GM23338 (cell line): ENCODE results near the gene COL25A1.

ENCODE experiments used
- EZH2 ChIP-seq: fragments of 200-600 bp; sonication (generic); IDR thresholded peaks from one replicate; pipeline ENCODE4 v1.8.0; 2017; ENCODE audit warnings: antibody characterized with exemption, mild to moderate bottlenecking, low read depth; ENCODE audit not compliant: unreplicated experiment
- EZH2phosphoT487 ChIP-seq: fragments of 200-600 bp; sonication (generic); IDR thresholded peaks from one replicate; pipeline ENCODE4 v1.8.1; 2018; ENCODE audit warnings: antibody characterized with exemption; ENCODE audit not compliant: unreplicated experiment
- JUNB ChIP-seq: IDR thresholded peaks from one replicate; pipeline ENCODE4 v1.6.1; 2016; ENCODE audit warnings: antibody characterized with exemption; ENCODE audit not compliant: unreplicated experiment
- POLR2AphosphoS5 ChIP-seq: IDR thresholded peaks from 2 replicates; pipeline ENCODE4 v1.6.1; 2016; ENCODE audit warnings: antibody characterized with exemption, low read depth
- TF ChIP-seq, protein P1 (sequence below), 2 experiments: fragments of 200-600 bp in 1 of 2; sonication (generic) in 1 of 2; conservative IDR thresholded peaks; 2 replicates each; pipeline versions ENCODE4 v1.5.1 to v1.6.1; 2016 to 2017; ENCODE audit warnings: antibody characterized with exemption in 2 of 2, low read depth in 2 of 2, mild to moderate bottlenecking in 2 of 2, moderate library complexity in 1 of 2
- TF ChIP-seq, protein P2 (sequence below): IDR thresholded peaks from one replicate; pipeline ENCODE4 v1.6.1; 2018; ENCODE audit warnings: antibody characterized with exemption; ENCODE audit not compliant: unreplicated experiment

DNA sequence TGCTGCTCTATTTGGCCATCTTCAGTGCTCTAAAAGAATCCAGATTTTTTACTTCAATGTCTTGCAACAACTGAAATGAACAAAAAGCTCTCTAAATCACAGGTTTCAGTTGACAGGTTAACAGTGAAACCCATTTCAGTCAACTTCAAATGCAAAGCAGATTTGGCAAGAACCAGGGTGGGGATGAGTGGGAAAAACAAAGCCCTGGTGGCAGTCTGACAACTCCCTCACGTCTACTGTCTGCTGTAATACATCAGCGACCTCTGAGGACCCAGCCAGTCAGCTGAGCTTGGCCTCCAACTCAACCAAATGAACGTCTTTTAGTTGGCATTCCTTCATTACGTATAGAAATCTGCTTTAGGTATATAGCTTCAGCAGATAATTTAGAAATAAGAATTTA, 95.8 kb downstream of the COL25A1 start:
- TF ChIP-seq, protein P1, sequence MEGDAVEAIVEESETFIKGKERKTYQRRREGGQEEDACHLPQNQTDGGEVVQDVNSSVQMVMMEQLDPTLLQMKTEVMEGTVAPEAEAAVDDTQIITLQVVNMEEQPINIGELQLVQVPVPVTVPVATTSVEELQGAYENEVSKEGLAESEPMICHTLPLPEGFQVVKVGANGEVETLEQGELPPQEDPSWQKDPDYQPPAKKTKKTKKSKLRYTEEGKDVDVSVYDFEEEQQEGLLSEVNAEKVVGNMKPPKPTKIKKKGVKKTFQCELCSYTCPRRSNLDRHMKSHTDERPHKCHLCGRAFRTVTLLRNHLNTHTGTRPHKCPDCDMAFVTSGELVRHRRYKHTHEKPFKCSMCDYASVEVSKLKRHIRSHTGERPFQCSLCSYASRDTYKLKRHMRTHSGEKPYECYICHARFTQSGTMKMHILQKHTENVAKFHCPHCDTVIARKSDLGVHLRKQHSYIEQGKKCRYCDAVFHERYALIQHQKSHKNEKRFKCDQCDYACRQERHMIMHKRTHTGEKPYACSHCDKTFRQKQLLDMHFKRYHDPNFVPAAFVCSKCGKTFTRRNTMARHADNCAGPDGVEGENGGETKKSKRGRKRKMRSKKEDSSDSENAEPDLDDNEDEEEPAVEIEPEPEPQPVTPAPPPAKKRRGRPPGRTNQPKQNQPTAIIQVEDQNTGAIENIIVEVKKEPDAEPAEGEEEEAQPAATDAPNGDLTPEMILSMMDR (conservative IDR thresholded peaks at IDR 0.05; ENCODE audit: low read depth in 2 of 2), result no peak
- TF ChIP-seq EZH2phosphoT487 (no peak), JUNB (no peak), POLR2AphosphoS5 (no peak), EZH2 (no peak)
- TF ChIP-seq, protein P2, sequence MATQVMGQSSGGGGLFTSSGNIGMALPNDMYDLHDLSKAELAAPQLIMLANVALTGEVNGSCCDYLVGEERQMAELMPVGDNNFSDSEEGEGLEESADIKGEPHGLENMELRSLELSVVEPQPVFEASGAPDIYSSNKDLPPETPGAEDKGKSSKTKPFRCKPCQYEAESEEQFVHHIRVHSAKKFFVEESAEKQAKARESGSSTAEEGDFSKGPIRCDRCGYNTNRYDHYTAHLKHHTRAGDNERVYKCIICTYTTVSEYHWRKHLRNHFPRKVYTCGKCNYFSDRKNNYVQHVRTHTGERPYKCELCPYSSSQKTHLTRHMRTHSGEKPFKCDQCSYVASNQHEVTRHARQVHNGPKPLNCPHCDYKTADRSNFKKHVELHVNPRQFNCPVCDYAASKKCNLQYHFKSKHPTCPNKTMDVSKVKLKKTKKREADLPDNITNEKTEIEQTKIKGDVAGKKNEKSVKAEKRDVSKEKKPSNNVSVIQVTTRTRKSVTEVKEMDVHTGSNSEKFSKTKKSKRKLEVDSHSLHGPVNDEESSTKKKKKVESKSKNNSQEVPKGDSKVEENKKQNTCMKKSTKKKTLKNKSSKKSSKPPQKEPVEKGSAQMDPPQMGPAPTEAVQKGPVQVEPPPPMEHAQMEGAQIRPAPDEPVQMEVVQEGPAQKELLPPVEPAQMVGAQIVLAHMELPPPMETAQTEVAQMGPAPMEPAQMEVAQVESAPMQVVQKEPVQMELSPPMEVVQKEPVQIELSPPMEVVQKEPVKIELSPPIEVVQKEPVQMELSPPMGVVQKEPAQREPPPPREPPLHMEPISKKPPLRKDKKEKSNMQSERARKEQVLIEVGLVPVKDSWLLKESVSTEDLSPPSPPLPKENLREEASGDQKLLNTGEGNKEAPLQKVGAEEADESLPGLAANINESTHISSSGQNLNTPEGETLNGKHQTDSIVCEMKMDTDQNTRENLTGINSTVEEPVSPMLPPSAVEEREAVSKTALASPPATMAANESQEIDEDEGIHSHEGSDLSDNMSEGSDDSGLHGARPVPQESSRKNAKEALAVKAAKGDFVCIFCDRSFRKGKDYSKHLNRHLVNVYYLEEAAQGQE, result no peak
